WTC11 (cell line): ENCODE data around the gene TP53I13. TPM values are rescaled to one million over a fixed set of nuclear protein-coding genes. Genes with fewer than 3 reads are reported as not detected.

Source experiments
- ATAC-seq: fragments of 200-7000 bp; cut with Tn5 transposase; 2 replicates; pipeline ENCODE4 v1.10.0; 2021; ENCODE audit warnings: mild to moderate bottlenecking, moderate library complexity
- CTCF ChIA-PET: fragments of 300-600 bp; sonication (Branson Sonifier 250); formaldehyde crosslinking; loops from one replicate; lab custom pipeline; 2021; ENCODE audit warnings: antibody characterized with exemption; lab: Charles Lee
- POLR2A ChIA-PET: fragments of 350-600 bp; sonication (Branson Sonifier 250); formaldehyde crosslinking; loops from one replicate; lab custom pipeline; 2021; ENCODE audit warnings: antibody characterized with exemption; lab: Charles Lee
- DNase-seq: peaks from one replicate; pipeline ENCODE4 v3.0.0; 2021; ENCODE audit warnings: low spot score
- H3K27ac Mint-ChIP-seq: 2 replicates; pipeline ENCODE4 v1.8.0; 2021; ENCODE audit warnings: mixed read lengths
- H3K27me3 Mint-ChIP-seq: 2 replicates; pipeline ENCODE4 v1.8.0; 2021; ENCODE audit warnings: low read depth, mild to moderate bottlenecking, moderate library complexity, mixed read lengths
- H3K36me3 Mint-ChIP-seq: 2 replicates; pipeline ENCODE4 v1.8.0; 2021; ENCODE audit warnings: mixed read lengths
- H3K4me1 Mint-ChIP-seq: 2 replicates; pipeline ENCODE4 v1.8.0; 2022; ENCODE audit warnings: mixed read lengths
- H3K4me3 Mint-ChIP-seq: 2 replicates; pipeline ENCODE4 v1.8.0; 2021; ENCODE audit warnings: mild to moderate bottlenecking, moderate library complexity, mixed read lengths
- H3K9me3 Mint-ChIP-seq: 2 replicates; pipeline ENCODE4 v1.8.0; 2021; ENCODE audit warnings: mixed read lengths
- ATF1 ChIP-seq: sonication (generic); formaldehyde crosslinking; IDR thresholded peaks from 2 replicates; pipeline ENCODE4 v1.8.1; 2023; ENCODE audit warnings: mild to moderate bottlenecking, moderate library complexity, missing genetic modification reagents
- CREB1 ChIP-seq: sonication (generic); formaldehyde crosslinking; IDR thresholded peaks from 2 replicates; pipeline ENCODE4 v1.8.0; 2023; ENCODE audit warnings: mild to moderate bottlenecking, missing genetic modification reagents
- ELF4 ChIP-seq: sonication (generic); formaldehyde crosslinking; IDR thresholded peaks from 2 replicates; pipeline ENCODE4 v1.8.1; 2022; ENCODE audit warnings: low read depth, mild to moderate bottlenecking, moderate library complexity, missing genetic modification reagents
- IRF2 ChIP-seq: sonication (generic); formaldehyde crosslinking; IDR thresholded peaks from 2 replicates; pipeline ENCODE4 v1.8.0; 2022; ENCODE audit warnings: low read depth, missing genetic modification reagents, borderline replicate concordance
- TEAD4 ChIP-seq: sonication (generic); formaldehyde crosslinking; IDR thresholded peaks from 2 replicates; pipeline ENCODE4 v1.8.0; 2022; ENCODE audit warnings: mild to moderate bottlenecking, missing genetic modification reagents
- ZBTB21 ChIP-seq: sonication (generic); formaldehyde crosslinking; IDR thresholded peaks from 2 replicates; pipeline ENCODE4 v1.8.1; 2023; ENCODE audit warnings: mild to moderate bottlenecking, missing genetic modification reagents, borderline replicate concordance
- ZNF396 ChIP-seq: fragments of 250-450 bp; sonication (Bioruptor Pico); IDR thresholded peaks from 2 replicates; pipeline ENCODE4 v1.8.0; 2021; ENCODE audit warnings: mild to moderate bottlenecking, moderate library complexity, borderline replicate concordance
- total RNA-seq: library from RNA; stranded (reverse); gene quantifications from 3 replicates; pipeline ENCODE4 v1.2.3, GENCODE V29; 2021
- TF ChIP-seq, protein P1 (sequence below): sonication (generic); formaldehyde crosslinking; IDR thresholded peaks from 2 replicates; pipeline ENCODE4 v1.8.0; 2023; ENCODE audit warnings: missing genetic modification reagents
- TF ChIP-seq, protein P2 (sequence below): fragments of 200-600 bp; IDR thresholded peaks from 2 replicates; pipeline ENCODE4 v1.8.0; 2022; ENCODE audit warnings: antibody characterized with exemption
- TF ChIP-seq, protein P3 (sequence below): fragments of 250-450 bp; sonication (Bioruptor Pico); IDR thresholded peaks from 2 replicates; pipeline ENCODE4 v1.9.0; 2021; ENCODE audit warnings: mild to moderate bottlenecking, borderline replicate concordance
- TF ChIP-seq, protein P4 (sequence below): sonication (generic); formaldehyde crosslinking; IDR thresholded peaks from 2 replicates; pipeline ENCODE4 v1.8.1; 2023; ENCODE audit warnings: mild to moderate bottlenecking, missing genetic modification reagents, moderate library complexity
- TF ChIP-seq, protein P5 (sequence below): sonication (generic); formaldehyde crosslinking; IDR thresholded peaks from 2 replicates; pipeline ENCODE4 v1.8.1; 2023; ENCODE audit warnings: mild to moderate bottlenecking, moderate library complexity, missing genetic modification reagents

The TP53I13 gene
- total RNA-seq, 1 experiment from 2014 or later = 41.9 TPM

DNA sequence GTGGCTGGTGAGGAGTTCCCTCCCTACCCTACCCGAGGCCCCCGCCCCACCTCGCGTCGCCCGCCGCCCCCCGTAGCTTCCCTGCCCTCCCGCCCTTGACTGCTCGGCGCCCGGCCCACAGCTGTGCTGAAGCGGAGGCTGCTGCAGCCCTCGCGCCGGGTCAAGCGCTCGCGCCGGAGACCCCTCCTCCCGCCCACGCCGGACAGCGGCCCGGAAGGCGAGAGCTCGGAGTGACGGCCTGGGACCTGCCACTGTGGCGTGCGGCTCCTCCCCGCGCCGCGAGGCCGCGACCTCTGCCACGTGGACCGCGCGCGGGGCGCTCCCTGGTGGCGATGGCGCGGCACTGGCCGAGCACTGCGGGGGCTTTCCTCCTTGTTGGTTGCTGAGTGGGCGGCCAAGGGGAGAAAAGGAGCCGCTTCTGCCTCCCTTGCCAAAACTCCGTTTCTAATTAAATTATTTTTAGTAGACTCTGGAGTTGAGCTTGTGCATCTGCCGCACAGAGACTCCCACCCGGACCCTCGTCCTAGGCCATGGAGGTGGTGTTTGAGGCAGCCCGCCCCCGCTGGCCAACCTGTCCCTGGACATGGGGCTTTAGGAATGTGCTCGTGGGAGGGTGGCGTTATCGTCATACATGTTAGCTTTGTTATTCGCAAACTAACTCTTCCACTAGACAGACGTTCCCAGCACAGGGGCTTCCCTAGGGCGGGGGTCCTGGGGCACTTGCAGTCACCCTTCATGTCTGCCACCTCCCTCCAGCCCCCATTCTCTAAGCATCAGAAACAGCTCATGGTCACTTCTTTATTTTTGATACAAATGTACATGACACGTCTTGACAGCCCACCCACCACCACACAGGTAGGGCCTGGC lies 4.4 kb downstream of the TP53I13 start (continued):
- TF ChIP-seq TEAD4 (no peak), IRF2 (CRISPR knock-in tag) (no peak; the same call in 1 of the 2 replicates), ATF1 (CRISPR knock-in tag) (no peak)
- TF ChIP-seq, all 79 proteins: peak for 12

DNA sequence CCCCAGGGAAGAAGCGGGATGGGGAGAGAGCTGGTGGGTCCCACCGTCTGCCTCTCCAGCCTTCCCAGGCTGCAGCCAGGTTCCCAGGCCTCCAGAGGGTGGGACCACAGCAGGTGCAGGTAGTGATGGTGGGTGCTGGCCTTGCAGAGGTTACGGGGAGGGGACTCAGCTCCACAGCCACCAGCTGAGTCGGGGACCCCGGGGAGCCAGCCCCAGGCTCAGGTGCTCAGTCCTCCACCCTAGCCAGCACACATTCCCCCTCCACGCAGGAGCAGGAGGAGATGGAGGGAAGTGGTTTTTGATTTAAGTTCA lies 5.0 kb downstream of the TP53I13 start:
- Mint-ChIP-seq H3K27ac (no peak overlapping the region), H3K9me3 (no peaks in the 10 kb centered on the region), H3K4me3 (no peak overlapping the region), H3K27me3 (peaks cover 8% of the 10 kb centered on the region; the same call in 1 of the 2 replicates), H3K4me1 (peaks cover 10% of the 10 kb centered on the region), H3K36me3 (peaks cover 15% of the 10 kb centered on the region; the same call in 1 of the 2 replicates)
- ChIA-PET POLR2A (no interaction called here), CTCF (interaction anchor here (0.6 to 11.4 kb wide), 9 partner anchors 8 to 428 kb away, joined by 3 to 112 read pairs (median 11); partner anchors contain the start of gene ANKRD13B)
- ATAC-seq (no peak), DNase-seq (no peak)
- TF ChIP-seq, protein P1, sequence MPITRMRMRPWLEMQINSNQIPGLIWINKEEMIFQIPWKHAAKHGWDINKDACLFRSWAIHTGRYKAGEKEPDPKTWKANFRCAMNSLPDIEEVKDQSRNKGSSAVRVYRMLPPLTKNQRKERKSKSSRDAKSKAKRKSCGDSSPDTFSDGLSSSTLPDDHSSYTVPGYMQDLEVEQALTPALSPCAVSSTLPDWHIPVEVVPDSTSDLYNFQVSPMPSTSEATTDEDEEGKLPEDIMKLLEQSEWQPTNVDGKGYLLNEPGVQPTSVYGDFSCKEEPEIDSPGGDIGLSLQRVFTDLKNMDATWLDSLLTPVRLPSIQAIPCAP (CRISPR knock-in tag) = no peak
- TF ChIP-seq, protein P2, sequence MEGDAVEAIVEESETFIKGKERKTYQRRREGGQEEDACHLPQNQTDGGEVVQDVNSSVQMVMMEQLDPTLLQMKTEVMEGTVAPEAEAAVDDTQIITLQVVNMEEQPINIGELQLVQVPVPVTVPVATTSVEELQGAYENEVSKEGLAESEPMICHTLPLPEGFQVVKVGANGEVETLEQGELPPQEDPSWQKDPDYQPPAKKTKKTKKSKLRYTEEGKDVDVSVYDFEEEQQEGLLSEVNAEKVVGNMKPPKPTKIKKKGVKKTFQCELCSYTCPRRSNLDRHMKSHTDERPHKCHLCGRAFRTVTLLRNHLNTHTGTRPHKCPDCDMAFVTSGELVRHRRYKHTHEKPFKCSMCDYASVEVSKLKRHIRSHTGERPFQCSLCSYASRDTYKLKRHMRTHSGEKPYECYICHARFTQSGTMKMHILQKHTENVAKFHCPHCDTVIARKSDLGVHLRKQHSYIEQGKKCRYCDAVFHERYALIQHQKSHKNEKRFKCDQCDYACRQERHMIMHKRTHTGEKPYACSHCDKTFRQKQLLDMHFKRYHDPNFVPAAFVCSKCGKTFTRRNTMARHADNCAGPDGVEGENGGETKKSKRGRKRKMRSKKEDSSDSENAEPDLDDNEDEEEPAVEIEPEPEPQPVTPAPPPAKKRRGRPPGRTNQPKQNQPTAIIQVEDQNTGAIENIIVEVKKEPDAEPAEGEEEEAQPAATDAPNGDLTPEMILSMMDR = no peak
- TF ChIP-seq ZNF396 (CRISPR knock-in tag) (no peak), CREB1 (CRISPR knock-in tag) (no peak), ZBTB21 (CRISPR knock-in tag) (no peak), ELF4 (CRISPR knock-in tag) (no peak)
- TF ChIP-seq, protein P3, sequence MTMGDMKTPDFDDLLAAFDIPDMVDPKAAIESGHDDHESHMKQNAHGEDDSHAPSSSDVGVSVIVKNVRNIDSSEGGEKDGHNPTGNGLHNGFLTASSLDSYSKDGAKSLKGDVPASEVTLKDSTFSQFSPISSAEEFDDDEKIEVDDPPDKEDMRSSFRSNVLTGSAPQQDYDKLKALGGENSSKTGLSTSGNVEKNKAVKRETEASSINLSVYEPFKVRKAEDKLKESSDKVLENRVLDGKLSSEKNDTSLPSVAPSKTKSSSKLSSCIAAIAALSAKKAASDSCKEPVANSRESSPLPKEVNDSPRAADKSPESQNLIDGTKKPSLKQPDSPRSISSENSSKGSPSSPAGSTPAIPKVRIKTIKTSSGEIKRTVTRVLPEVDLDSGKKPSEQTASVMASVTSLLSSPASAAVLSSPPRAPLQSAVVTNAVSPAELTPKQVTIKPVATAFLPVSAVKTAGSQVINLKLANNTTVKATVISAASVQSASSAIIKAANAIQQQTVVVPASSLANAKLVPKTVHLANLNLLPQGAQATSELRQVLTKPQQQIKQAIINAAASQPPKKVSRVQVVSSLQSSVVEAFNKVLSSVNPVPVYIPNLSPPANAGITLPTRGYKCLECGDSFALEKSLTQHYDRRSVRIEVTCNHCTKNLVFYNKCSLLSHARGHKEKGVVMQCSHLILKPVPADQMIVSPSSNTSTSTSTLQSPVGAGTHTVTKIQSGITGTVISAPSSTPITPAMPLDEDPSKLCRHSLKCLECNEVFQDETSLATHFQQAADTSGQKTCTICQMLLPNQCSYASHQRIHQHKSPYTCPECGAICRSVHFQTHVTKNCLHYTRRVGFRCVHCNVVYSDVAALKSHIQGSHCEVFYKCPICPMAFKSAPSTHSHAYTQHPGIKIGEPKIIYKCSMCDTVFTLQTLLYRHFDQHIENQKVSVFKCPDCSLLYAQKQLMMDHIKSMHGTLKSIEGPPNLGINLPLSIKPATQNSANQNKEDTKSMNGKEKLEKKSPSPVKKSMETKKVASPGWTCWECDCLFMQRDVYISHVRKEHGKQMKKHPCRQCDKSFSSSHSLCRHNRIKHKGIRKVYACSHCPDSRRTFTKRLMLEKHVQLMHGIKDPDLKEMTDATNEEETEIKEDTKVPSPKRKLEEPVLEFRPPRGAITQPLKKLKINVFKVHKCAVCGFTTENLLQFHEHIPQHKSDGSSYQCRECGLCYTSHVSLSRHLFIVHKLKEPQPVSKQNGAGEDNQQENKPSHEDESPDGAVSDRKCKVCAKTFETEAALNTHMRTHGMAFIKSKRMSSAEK (CRISPR knock-in tag) = no peak
- TF ChIP-seq, protein P4, sequence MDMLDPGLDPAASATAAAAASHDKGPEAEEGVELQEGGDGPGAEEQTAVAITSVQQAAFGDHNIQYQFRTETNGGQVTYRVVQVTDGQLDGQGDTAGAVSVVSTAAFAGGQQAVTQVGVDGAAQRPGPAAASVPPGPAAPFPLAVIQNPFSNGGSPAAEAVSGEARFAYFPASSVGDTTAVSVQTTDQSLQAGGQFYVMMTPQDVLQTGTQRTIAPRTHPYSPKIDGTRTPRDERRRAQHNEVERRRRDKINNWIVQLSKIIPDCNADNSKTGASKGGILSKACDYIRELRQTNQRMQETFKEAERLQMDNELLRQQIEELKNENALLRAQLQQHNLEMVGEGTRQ (CRISPR knock-in tag) = no peak
- TF ChIP-seq, protein P5, sequence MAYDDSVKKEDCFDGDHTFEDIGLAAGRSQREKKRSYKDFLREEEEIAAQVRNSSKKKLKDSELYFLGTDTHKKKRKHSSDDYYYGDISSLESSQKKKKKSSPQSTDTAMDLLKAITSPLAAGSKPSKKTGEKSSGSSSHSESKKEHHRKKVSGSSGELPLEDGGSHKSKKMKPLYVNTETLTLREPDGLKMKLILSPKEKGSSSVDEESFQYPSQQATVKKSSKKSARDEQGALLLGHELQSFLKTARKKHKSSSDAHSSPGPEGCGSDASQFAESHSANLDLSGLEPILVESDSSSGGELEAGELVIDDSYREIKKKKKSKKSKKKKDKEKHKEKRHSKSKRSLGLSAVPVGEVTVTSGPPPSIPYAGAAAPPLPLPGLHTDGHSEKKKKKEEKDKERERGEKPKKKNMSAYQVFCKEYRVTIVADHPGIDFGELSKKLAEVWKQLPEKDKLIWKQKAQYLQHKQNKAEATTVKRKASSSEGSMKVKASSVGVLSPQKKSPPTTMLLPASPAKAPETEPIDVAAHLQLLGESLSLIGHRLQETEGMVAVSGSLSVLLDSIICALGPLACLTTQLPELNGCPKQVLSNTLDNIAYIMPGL (CRISPR knock-in tag) = no peak
